GM19328 (cell line): Measurements from ENCODE around the gene ACYP2.
"Not testable (repeated sequence)": the region's sequence is repeated elsewhere in the genome, so short reads cannot be mapped to it uniquely, and the experiment has no call there.

Source experiments
- ATAC-seq: cut with Tn5 transposase; IDR thresholded peaks from one replicate; pipeline ENCODE4 v1.9.1; 2021; ENCODE audit warnings: mild to moderate bottlenecking, moderate library complexity; ENCODE audit not compliant: unreplicated experiment

Gene ACYP2

GRCh38 chr2:54262015-54262765 lies 146.8 kb downstream of the ACYP2 start:
- no peak for ATAC-seq

GRCh38 chr2:54265081-54265480 lies 149.7 kb downstream of the ACYP2 start:
- not testable (repeated sequence) for ATAC-seq

- no peak for ATAC-seq
Observed at GRCh38 chr2:54267577-54267976, 152.2 kb downstream of the ACYP2 start.

- no peak for ATAC-seq
Observed at GRCh38 chr2:54271189-54271588, 155.8 kb downstream of the ACYP2 start.

- ATAC-seq = peak; percentile 85
Observed at GRCh38 chr2:54271843-54272627, 156.6 kb downstream of the ACYP2 start.

GRCh38 chr2:54274781-54275242 lies 159.4 kb downstream of the ACYP2 start:
- no peak for ATAC-seq

- no peak for ATAC-seq
Observed at GRCh38 chr2:54275541-54275940, 160.1 kb downstream of the ACYP2 start.

GRCh38 chr2:54279385-54279784 lies 164.0 kb downstream of the ACYP2 start:
- no peak for ATAC-seq

GRCh38 chr2:54284826-54285225 lies 169.4 kb downstream of the ACYP2 start:
- ATAC-seq = no peak

- no peak for ATAC-seq
Observed at GRCh38 chr2:54285451-54285850, 170.0 kb downstream of the ACYP2 start.

GRCh38 chr2:54287532-54287931 lies 172.1 kb downstream of the ACYP2 start:
- no peak for ATAC-seq

- no peak for ATAC-seq
Observed at GRCh38 chr2:54289917-54290316, 174.5 kb downstream of the ACYP2 start.

- ATAC-seq = no peak
Observed at GRCh38 chr2:54290356-54291025, 175.1 kb downstream of the ACYP2 start.

- ATAC-seq = not testable (repeated sequence)
Observed at GRCh38 chr2:54294665-54295064, 179.2 kb downstream of the ACYP2 start.

- no peak for ATAC-seq
Observed at GRCh38 chr2:54295911-54296310, 180.5 kb downstream of the ACYP2 start.

- no peak for ATAC-seq
Observed at GRCh38 chr2:54298514-54298913, 183.1 kb downstream of the ACYP2 start.

- no peak for ATAC-seq
Observed at GRCh38 chr2:54303631-54304030, 188.2 kb downstream of the ACYP2 start.

GRCh38 chr2:54306556-54306955 lies 191.1 kb downstream of the ACYP2 start:
- ATAC-seq = no peak

GRCh38 chr2:54308186-54308585 lies 192.8 kb downstream of the ACYP2 start:
- ATAC-seq = no peak

GRCh38 chr2:54308782-54309181 lies 193.4 kb downstream of the ACYP2 start:
- ATAC-seq = no peak

- no peak for ATAC-seq
Observed at GRCh38 chr2:54310311-54310710, 194.9 kb downstream of the ACYP2 start.

- no peak for ATAC-seq
Observed at GRCh38 chr2:54310961-54311360, 195.5 kb downstream of the ACYP2 start.
